ENCODE data around the gene AGAP1.
A peak's percentile ranks its signal among the peaks of the same experiment; 100 is the strongest.

The AGAP1 gene

GRCh38 chr2:235556901-235557300 lies 63.1 kb downstream of the AGAP1 start:
- FAIRE-seq = no peak

GRCh38 chr2:235557903-235558302 lies 64.1 kb downstream of the AGAP1 start:
- FAIRE-seq (no peak), DNase-seq (ENCODE audit: insufficient read length, low spot score) (no peak)
- TF ChIP-seq PAX5 (IDR thresholded peaks at IDR 0.05; ENCODE audit: insufficient read depth, low read length, severe bottlenecking) = no peak

More at GRCh38 chr2:235556901-235557300, 63.1 kb downstream of the AGAP1 start:
- no peak for DNase-seq (ENCODE audit: insufficient read length, low spot score)
- TF ChIP-seq POU2F2 (IDR thresholded peaks at IDR 0.05; ENCODE audit: low read depth, low read length) (no peak), POLR2AphosphoS5 (IDR thresholded peaks at IDR 0.05; ENCODE audit: low read depth, low read length) (no peak), PAX5 (IDR thresholded peaks at IDR 0.05; ENCODE audit: insufficient read depth, low read length, severe bottlenecking) (no peak)

GRCh38 chr2:235558572-235558971 lies 64.7 kb downstream of the AGAP1 start:
- no peak for DNase-seq (ENCODE audit: insufficient read length, low spot score)
- TF ChIP-seq POU2F2 (IDR thresholded peaks at IDR 0.05; ENCODE audit: low read depth, low read length) = no peak
- no peak for TF ChIP-seq POLR2A (IDR thresholded peaks at IDR 0.05; ENCODE audit: low read depth, low read length)
- TF ChIP-seq SPI1 (IDR thresholded peaks at IDR 0.05; ENCODE audit: low read depth, low read length) = no peak
- TF ChIP-seq PAX5 (IDR thresholded peaks at IDR 0.05; ENCODE audit: insufficient read depth, low read length, severe bottlenecking) = no peak
- no peak for TF ChIP-seq POLR2AphosphoS5 (IDR thresholded peaks at IDR 0.05; ENCODE audit: low read depth, low read length)
- no peak for TF ChIP-seq TAF1 (IDR thresholded peaks at IDR 0.05; ENCODE audit: low read depth, low read length)
- no peak for FAIRE-seq

GRCh38 chr2:235560345-235560744 lies 66.5 kb downstream of the AGAP1 start:
- DNase-seq (ENCODE audit: insufficient read length, low spot score) = no peak
- no peak for FAIRE-seq

GRCh38 chr2:235561450-235561849 lies 67.6 kb downstream of the AGAP1 start:
- TF ChIP-seq POU2F2 (IDR thresholded peaks at IDR 0.05; ENCODE audit: low read depth, low read length) (no peak), SPI1 (IDR thresholded peaks at IDR 0.05; ENCODE audit: low read depth, low read length) (no peak), POLR2AphosphoS5 (IDR thresholded peaks at IDR 0.05; ENCODE audit: low read depth, low read length) (no peak), TAF1 (IDR thresholded peaks at IDR 0.05; ENCODE audit: low read depth, low read length) (no peak)
- FAIRE-seq (no peak), DNase-seq (ENCODE audit: insufficient read length, low spot score) (no peak)

More at GRCh38 chr2:235560345-235560744, 66.5 kb downstream of the AGAP1 start:
- TF ChIP-seq SPI1 (IDR thresholded peaks at IDR 0.05; ENCODE audit: low read depth, low read length) (peak; percentile 61; the same call in 1 of the 2 replicates), POLR2AphosphoS5 (IDR thresholded peaks at IDR 0.05; ENCODE audit: low read depth, low read length) (no peak)

- TF ChIP-seq POLR2A (IDR thresholded peaks at IDR 0.05; ENCODE audit: low read depth, low read length) (no peak), POU2F2 (IDR thresholded peaks at IDR 0.05; ENCODE audit: low read depth, low read length) (no peak), SPI1 (IDR thresholded peaks at IDR 0.05; ENCODE audit: low read depth, low read length) (no peak), POLR2AphosphoS5 (IDR thresholded peaks at IDR 0.05; ENCODE audit: low read depth, low read length) (no peak), PAX5 (IDR thresholded peaks at IDR 0.05; ENCODE audit: insufficient read depth, low read length, severe bottlenecking) (no peak), TAF1 (IDR thresholded peaks at IDR 0.05; ENCODE audit: low read depth, low read length) (no peak)
- FAIRE-seq (no peak), DNase-seq (ENCODE audit: insufficient read length, low spot score) (no peak)
Measured at GRCh38 chr2:235562065-235562747, 68.4 kb downstream of the AGAP1 start.

- DNase-seq (ENCODE audit: insufficient read length, low spot score) = no peak
- no peak for TF ChIP-seq SPI1 (IDR thresholded peaks at IDR 0.05; ENCODE audit: low read depth, low read length)
- TF ChIP-seq TAF1 (IDR thresholded peaks at IDR 0.05; ENCODE audit: low read depth, low read length) = no peak
- TF ChIP-seq POLR2AphosphoS5 (IDR thresholded peaks at IDR 0.05; ENCODE audit: low read depth, low read length) = no peak
- TF ChIP-seq POU2F2 (IDR thresholded peaks at IDR 0.05; ENCODE audit: low read depth, low read length) = no peak
- TF ChIP-seq PAX5 (IDR thresholded peaks at IDR 0.05; ENCODE audit: insufficient read depth, low read length, severe bottlenecking) = no peak
- TF ChIP-seq POLR2A (IDR thresholded peaks at IDR 0.05; ENCODE audit: low read depth, low read length) = no peak
- FAIRE-seq = no peak
Measured at GRCh38 chr2:235563056-235563910, 69.4 kb downstream of the AGAP1 start.

- FAIRE-seq (no peak), DNase-seq (ENCODE audit: insufficient read length, low spot score) (no peak)
- TF ChIP-seq SPI1 (IDR thresholded peaks at IDR 0.05; ENCODE audit: low read depth, low read length) (no peak), POLR2A (IDR thresholded peaks at IDR 0.05; ENCODE audit: low read depth, low read length) (no peak), POU2F2 (IDR thresholded peaks at IDR 0.05; ENCODE audit: low read depth, low read length) (no peak), TAF1 (IDR thresholded peaks at IDR 0.05; ENCODE audit: low read depth, low read length) (no peak), PAX5 (IDR thresholded peaks at IDR 0.05; ENCODE audit: insufficient read depth, low read length, severe bottlenecking) (no peak), POLR2AphosphoS5 (IDR thresholded peaks at IDR 0.05; ENCODE audit: low read depth, low read length) (no peak)
Measured at GRCh38 chr2:235564066-235564465, 70.2 kb downstream of the AGAP1 start.

GRCh38 chr2:235564884-235565530 lies 71.2 kb downstream of the AGAP1 start:
- no peak for TF ChIP-seq PAX5 (IDR thresholded peaks at IDR 0.05; ENCODE audit: insufficient read depth, low read length, severe bottlenecking)
- TF ChIP-seq TAF1 (IDR thresholded peaks at IDR 0.05; ENCODE audit: low read depth, low read length) = no peak
- no peak for TF ChIP-seq POLR2A (IDR thresholded peaks at IDR 0.05; ENCODE audit: low read depth, low read length)
- TF ChIP-seq SPI1 (IDR thresholded peaks at IDR 0.05; ENCODE audit: low read depth, low read length) = no peak
- no peak for TF ChIP-seq POLR2AphosphoS5 (IDR thresholded peaks at IDR 0.05; ENCODE audit: low read depth, low read length)
- no peak for TF ChIP-seq POU2F2 (IDR thresholded peaks at IDR 0.05; ENCODE audit: low read depth, low read length)
- DNase-seq (ENCODE audit: insufficient read length, low spot score) (no peak), FAIRE-seq (no peak)
